Middle frontal gyrus (tissue), 1 donor: ENCODE results near the gene FAM236D.
"Not testable (repeated sequence)": the region's sequence is repeated elsewhere in the genome, so short reads cannot be mapped to it uniquely, and the experiment has no call there.

Experiments
- DNase-seq: peaks from one replicate; pipeline ENCODE4 v3.0.0-alpha.2; 2015; ENCODE audit warnings: low spot score; ENCODE audit errors: extremely low spot score

Gene FAM236D

DNA sequence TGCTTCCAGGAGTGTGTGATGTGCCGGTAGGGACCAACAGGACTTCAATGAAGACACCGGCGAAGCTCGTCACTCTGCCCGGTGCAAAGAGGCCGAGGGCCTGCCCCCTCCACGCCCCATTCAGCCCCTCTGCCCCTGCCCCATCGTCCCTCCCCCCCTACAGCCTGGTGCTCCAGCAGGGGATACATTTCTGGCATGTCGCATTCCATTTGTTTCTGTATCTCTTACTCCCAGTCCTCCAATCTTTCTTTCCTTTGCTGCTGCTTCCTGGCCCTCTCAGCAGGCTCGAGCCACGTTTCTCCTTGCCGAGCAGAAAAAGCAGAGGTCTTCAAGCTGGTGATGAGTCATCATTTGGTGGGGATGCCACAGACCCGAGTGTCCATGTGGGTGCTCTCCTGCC, at the start of gene FAM236D:
TSS of gene FAM236D (minus strand) at position 101 of the 400 bp plus-strand sequence. CDS start at position 1, 100 bp downstream.
- not testable (repeated sequence) for DNase-seq

- DNase-seq: not testable (repeated sequence)
Measured at GRCh38 chrX:72837532-72837931, 29.5 kb upstream of the FAM236D start.

- DNase-seq: not testable (repeated sequence)
Measured at GRCh38 chrX:72830701-72831100, 22.7 kb upstream of the FAM236D start.

- not testable (repeated sequence) for DNase-seq
Measured at GRCh38 chrX:72790390-72790789, 17.6 kb downstream of the FAM236D start.

- DNase-seq: not testable (repeated sequence)
Measured at GRCh38 chrX:72788142-72788541, 19.9 kb downstream of the FAM236D start.

GRCh38 chrX:72783964-72784363, 24.0 kb downstream of the FAM236D start:
- not testable (repeated sequence) for DNase-seq

- not testable (repeated sequence) for DNase-seq
Measured at GRCh38 chrX:72783365-72783936, 24.6 kb downstream of the FAM236D start.

DNA sequence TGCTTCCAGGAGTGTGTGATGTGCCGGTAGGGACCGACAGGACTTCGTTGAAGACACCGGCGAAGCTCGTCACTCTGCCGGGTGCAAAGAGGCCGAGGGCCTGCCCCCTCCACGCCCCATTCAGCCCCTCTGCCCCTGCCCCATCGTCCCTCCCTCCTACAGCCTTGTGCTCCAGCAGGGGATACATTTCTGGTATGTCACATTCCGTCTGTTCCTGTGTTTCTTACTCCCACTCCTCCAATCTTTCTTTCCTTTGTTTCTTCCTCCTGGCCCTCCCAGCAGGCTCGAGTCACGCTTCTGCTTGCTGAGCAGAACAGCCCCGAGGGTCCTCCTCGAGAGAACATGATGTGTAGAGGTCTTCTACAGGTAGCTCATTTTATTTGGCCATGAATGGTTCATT, 25.4 kb downstream of the FAM236D start, which contains the start of gene FAM236B:
TSS of gene FAM236B (minus strand) at position 101 of the 400 bp plus-strand sequence. CDS start at position 1, 100 bp downstream.
- not testable (repeated sequence) for DNase-seq

DNA sequence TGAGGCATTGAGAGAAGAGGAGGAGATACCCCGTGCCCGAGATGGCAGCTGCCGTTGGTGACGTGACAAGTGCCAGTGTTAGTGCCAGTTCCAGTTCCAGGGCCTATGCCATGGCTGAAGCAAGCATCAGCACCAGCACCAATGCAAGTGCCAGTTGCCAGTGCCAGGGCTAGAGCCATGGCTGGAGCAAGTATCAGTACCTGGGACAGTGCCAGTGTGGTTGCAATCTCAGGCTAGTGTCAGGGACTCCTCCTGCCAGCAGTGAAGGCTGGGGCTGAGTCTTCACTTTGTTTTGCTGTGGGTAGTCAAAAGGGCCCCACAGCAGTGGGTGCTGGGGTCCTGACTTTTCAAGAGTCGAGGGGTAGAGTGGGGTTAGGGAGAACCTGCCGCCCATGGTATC, 29.9 kb downstream of the FAM236D start:
- DNase-seq: not testable (repeated sequence)

DNA sequence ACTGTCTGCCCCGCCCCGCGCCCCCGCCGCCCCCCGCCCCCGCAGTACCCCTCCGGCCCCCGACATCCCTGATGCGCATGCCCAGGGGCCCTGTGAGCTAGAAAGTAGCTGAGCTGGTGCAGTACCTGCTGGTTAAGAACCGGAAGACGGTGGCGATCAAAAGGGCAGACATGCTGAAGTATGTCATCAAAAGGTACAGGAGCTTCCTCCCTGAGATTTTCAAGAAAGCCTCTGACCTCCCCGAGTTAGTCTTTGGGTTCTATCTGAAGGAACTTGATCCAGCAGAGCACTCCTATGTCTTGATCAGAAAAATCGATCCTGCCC, 30.6 kb downstream of the FAM236D start:
- not testable (repeated sequence) for DNase-seq

DNA sequence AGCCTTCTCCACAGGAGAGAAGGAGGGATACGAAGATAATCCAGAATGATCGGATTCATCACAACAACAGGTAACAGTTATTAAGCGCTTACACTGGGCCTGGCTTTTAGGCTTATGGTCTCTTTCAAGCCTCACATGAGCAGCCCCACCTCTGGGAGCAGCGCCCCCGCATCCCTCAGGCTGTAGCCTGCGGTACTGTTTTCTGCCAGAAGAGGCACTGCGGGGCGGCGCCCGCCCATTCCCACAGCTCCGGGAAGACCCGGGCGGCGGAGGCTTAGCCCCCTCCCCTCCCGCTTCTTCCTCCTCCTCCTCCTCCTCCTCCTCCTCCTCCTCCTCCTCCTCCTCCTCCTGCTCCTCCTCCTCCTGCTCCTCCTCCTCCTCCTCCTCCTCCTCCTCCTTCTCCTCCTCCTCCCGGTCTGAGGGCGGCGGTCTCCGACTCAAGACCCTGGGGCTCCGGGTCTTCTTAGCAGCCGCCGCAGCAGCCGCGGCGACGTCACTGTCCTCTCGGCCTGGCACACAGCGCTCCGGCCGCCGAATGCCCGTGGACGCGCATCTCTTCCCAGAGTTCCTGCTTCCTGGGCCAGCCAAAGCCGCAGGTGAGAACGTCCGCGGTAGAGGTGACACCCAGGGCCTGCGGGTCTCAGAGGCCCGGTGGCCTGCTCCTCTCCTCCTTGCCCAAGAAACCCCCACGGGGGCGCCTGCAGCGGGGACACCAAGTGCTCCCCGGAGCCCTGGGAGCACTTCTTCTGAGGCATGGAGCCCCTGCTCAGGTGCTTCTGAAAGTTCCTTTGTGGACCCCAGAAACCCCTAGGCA, 31.1 kb downstream of the FAM236D start, which contains the start of gene DMRTC1B:
TSS of gene DMRTC1B (plus strand) at position 238 of the 814 bp plus-strand sequence. CDS start 68,246 bp downstream, outside the sequence.
- DNase-seq: not testable (repeated sequence)

DNA sequence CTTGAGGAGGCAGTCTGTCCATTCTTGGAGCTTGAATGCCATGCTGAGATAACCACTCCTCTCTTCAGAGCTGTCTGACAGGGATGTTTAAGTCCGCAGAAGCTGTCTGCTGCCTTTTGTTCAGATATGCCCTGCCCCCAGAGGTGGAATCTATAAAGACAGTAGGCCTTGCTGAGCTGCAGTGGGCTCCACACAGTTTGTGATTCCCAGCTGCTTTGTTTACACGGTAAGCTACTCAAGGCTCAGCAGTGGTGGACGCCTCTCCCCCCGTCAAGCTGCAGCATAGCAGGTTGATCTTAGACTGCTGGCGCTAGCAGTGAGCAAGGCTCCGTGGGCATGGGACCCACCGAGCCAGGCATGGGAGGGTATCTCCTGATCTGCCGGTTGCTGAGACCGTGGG, 47.6 kb downstream of the FAM236D start:
- not testable (repeated sequence) for DNase-seq
